ENCODE results near the gene ZNF385B. TPM values are rescaled to one million over a fixed set of nuclear protein-coding genes. Genes with fewer than 3 reads are reported as not detected.

Gene ZNF385B
- total and polyA plus RNA-seq, 10 of the 15 experiments (the other 5 are each of a cell fraction or from before 2014, with no cell fraction given), result not detected

- Histone ChIP-seq H3K27ac (ENCODE audit: control insufficient read depth, insufficient read depth) (no peak overlapping the region), H3K4me1 (ENCODE audit: control insufficient read depth, insufficient read depth, low read length) (no peaks in the 10 kb centered on the region), H3K4me2 (ENCODE audit: control insufficient read depth, insufficient read depth) (no peak overlapping the region), H3K9ac (ENCODE audit: control insufficient read depth, insufficient read depth, low read length) (no peak overlapping the region), H3K9me3 (replicated peaks; ENCODE audit: control insufficient read depth, insufficient read depth, low read length) (no peaks in the 10 kb centered on the region), H3K27me3 (replicated peaks in 1 of 2; ENCODE audit: control insufficient read depth in 2 of 2, insufficient read depth in 2 of 2, low read length in 1 of 2) (peaks cover 0 to 2% of the 10 kb centered on the region in 2 experiments; a peak in 1 of 4 replicates), H3K4me3 (no peak overlapping the region), H2AFZ (ENCODE audit: control insufficient read depth, low read depth, low read length) (no peak overlapping the region), H4K20me1 (ENCODE audit: control insufficient read depth, insufficient read depth) (no peaks in the 10 kb centered on the region), H3K36me3 (ENCODE audit: control insufficient read depth in 2 of 2, insufficient read depth in 2 of 2, low read length in 1 of 2) (no peaks in the 10 kb centered on the region), H3K79me2 (ENCODE audit: control insufficient read depth, insufficient read depth, low read length) (no peaks in the 10 kb centered on the region)
- DNase-seq (ENCODE audit: low read depth, low spot score) (no peak), FAIRE-seq (no peak), ATAC-seq (no peak)
- WGBS (ENCODE audit: insufficient coverage, insufficient replicate concordance, low lambda C conversion rate, missing lambda C conversion rate), result 39% methylated on average over 6 of the region's 6 CpGs
- no TSS peak for BruUV-seq (replicated peaks)
- RAD21 ChIA-PET (ENCODE audit: unreplicated experiment), result no interaction called here
- SMC1A ChIA-PET (ENCODE audit: uncharacterized antibody, unreplicated experiment), result no interaction called here
- CTCF ChIA-PET, result no interaction called here
- no peak for TF ChIP-seq HSF1 (IDR thresholded peaks at IDR 0.05; ENCODE audit: low read depth, low read length)
- TF ChIP-seq BCLAF1 (IDR thresholded peaks at IDR 0.05), result no peak
- no peak for TF ChIP-seq ETV6 (conservative IDR thresholded peaks at IDR 0.05 in 1 of 2, IDR thresholded peaks at IDR 0.05 in 1 of 2; ENCODE audit: borderline replicate concordance in 1 of 2, low read depth in 1 of 2)
- no peak for TF ChIP-seq MEF2A (IDR thresholded peaks at IDR 0.05; ENCODE audit: insufficient read depth, low read depth, low read length)
- TF ChIP-seq NFYB (IDR thresholded peaks at IDR 0.05; ENCODE audit: insufficient read depth, low read depth, low read length), result no peak
- TF ChIP-seq MXI1 (IDR thresholded peaks at IDR 0.05; ENCODE audit: low read depth, low read length), result no peak
- no peak for TF ChIP-seq MYB (IDR thresholded peaks at IDR 0.05; ENCODE audit: borderline replicate concordance, low read depth, low read length)
- TF ChIP-seq KLF5 (IDR thresholded peaks at IDR 0.05; ENCODE audit: partially characterized antibody), result no peak
- in situ Hi-C loops (cut with MboI) (no loop called here), intact Hi-C loops (cut with micrococcal nuclease; ENCODE audit: unreplicated experiment) (no loop called here)
- POLR2A ChIA-PET, result no interaction called here
Measured at GRCh38 chr2:179909845-179910734, 48.7 kb upstream of the ZNF385B start.
